Inflammatory macrophage treated with lipopolysaccharide for 4 hours (primary cell): Measurements from ENCODE around the gene CSRNP2.
A peak's percentile ranks its signal among the peaks of the same experiment; 100 is the strongest.
"Not testable (repeated sequence)": the region's sequence is repeated elsewhere in the genome, so short reads cannot be mapped to it uniquely, and the experiment has no call there.

ENCODE experiments used
- DNase-seq: peaks from one replicate; pipeline ENCODE4 v3.0.0-alpha.2; 2020

The CSRNP2 gene

DNA sequence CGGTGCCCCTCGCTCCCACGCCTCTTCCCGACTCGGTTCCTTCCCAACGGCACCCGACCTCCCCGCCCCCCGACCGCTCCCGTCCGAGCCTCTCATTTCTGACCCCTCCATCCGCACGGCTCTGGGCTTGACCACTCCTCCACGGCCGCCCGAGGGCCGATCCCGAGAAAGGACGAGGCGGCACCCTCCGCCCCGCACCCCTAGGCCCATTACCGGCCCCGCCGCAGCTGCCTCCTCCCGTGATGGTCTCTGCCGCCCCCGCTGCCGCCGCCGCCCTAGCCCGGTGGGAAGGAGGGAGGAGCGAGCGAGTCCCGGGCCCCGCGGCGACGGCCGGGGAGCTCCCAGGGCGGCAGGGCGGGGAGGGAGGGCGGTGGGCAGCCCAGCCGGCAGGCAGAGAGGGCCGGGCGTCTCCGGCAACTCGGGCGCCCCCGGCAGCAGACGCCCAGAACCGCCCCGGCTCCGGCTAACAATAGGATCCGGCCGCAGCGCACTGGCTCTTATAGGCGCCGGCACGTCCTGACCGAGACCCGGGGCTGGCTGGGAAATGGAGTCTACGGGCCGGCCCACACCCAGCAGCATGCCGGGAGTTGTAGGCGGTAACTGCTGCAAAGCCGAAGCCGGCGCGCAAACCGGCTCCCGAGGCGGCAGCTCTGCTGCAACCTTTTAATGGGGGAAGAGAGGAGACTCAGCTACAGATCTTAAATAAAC, at the start of gene CSRNP2:
Gene CSRNP2 (minus strand): TSS at position 471 of the 708 bp plus-strand sequence. CDS start 7,035 bp downstream, outside the sequence.
- peak; percentile 96 for DNase-seq

DNA sequence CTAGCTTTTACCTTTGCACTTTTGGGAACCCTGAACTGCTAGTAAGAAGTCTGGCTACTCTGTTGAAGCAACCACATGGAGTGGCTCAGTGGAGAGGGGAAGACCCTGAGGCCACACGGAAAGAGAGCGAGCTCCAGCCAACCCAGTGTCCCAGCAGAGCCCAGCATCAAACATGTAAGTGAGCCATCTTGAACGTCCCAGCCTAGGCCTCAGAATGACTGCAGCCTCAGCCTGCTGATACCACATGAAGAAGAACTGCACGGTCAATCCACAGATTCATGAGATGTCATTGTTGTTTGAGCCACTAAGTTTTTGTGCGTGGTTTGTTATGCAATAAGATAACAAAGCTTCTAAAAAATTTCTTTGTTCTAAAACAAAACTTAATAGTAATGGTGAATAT, 49.3 kb upstream of the CSRNP2 start:
- no peak for DNase-seq

GRCh38 chr12:51131745-51132521, 48.5 kb upstream of the CSRNP2 start:
- no peak for DNase-seq

GRCh38 chr12:51128919-51129318, 45.5 kb upstream of the CSRNP2 start:
- no peak for DNase-seq

GRCh38 chr12:51127050-51127729, 43.8 kb upstream of the CSRNP2 start:
- DNase-seq, result no peak

DNA sequence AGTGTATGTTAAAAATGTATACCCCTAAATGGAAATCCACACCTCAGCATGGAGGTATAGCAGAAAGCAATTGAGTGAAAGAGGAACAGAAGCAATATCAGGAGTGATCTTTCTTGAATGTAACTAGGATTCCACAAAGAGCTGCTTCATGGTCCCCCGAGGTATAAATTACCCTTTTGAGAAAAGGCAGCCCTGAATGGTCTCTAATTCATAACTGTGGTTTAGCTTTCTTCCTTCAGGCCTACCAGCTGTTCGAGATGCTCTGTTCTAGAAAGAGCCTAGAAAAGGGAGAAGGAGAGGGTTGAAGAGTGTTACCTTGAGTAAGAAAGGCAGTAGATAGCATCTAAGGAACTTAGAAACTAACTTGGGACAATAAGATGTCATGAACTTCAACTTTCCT, 42.9 kb upstream of the CSRNP2 start:
- DNase-seq, result no peak

GRCh38 chr12:51124504-51124903, 41.1 kb upstream of the CSRNP2 start:
- DNase-seq, result no peak

- DNase-seq, result no peak
Observed at GRCh38 chr12:51122844-51123243, 39.4 kb upstream of the CSRNP2 start.

DNA sequence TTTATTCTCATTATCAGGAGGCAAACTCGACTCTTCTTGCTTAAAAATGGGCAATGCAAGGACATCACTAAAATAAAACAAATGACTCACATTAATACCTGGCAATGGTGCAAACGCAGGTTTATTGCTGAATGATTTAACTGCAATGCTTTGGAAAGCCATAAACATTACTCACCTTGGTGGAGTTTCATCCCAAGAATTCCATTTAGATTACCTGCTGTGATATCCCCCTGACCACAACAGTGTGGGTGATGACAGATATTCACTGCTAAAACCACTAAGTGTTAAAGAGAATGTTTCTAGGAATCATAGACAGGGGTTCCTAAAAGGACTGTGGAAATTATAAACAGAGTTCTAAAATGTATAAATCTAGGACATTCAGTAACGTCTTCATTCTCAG, 35.3 kb upstream of the CSRNP2 start:
- no peak for DNase-seq

GRCh38 chr12:51115533-51115932, 32.1 kb upstream of the CSRNP2 start:
- DNase-seq, result no peak

DNA sequence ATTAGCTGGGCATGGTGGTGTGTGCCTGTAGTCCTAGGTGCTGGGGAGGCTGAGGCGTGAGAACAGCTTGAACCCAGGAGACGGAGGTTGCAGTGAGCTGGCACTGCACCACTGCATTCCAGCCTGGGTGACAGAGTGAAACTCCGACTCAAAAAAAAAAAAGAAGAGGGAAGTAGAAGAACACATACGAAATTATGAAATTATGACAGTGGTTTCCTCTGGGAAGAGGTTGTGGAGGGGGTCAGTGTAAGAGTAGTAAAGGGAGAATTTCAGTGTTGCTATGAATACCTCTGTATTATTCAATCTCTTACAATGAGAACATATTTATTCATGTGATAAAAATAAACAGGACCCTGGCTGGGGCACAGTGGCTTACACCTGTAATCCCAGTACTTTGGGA, 24.7 kb upstream of the CSRNP2 start:
- peak; percentile 52 for DNase-seq

DNA sequence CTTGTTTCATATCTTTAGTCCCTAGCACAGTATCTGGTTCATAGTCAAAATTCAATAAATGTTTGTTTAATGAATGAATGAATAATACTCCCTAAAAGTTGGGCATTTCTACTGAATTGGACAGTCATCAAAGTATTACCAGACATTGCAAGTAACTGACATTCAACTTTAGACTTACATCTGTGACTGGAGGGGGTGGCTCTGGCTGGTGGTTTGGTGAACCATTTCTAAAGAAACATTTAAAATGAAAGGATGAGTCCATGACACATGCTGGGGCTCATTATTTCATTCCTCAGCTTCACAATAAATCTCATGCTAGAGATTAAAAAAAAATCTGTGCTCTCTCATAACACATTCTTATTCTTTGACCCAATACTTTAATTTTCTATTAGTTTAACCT, 20.6 kb upstream of the CSRNP2 start:
- DNase-seq, result no peak

DNA sequence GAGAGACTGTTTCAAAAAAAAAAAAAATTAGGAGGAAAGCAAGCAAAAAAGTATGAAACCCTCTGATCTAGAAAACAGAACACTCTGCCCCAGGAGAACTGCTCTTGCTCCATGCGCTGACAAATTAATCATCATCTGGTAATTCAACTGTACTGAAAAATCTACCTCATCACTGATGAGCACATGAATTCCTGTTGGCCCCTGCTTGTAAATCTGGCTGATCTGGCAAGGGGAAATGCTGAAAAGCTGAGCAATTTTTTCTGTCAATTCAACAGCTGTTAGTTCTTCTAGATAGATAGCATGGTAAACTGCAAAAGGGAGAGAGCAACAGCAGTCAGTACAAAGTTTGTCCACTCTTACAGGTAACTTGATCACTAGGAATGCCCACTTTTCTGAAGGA, 15.2 kb upstream of the CSRNP2 start:
- DNase-seq, result no peak

DNA sequence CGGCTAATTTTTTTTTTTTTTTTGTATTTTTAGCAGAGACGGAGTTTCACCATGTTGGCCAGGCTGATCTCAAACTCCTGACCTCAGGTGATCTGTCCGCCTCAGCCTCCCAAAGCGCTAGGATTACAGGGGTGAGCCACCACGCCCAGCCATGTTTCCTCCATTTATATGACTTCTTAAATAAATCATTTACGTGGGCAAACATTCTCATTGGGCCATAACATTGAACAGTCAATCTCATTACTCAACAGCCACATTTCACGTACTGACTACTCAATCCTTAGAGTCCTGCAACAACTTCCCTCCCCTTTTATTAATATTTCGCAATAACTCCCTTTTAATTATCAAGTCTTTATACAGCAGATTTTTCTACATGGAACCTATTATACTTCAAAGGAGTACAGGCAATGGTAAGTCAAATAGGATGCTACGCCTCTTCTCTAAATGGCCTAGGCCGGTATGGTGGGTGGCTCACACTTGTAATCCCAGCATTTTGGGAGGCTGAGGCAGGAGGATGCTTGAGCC, 7.4 kb upstream of the CSRNP2 start:
- no peak for DNase-seq

DNA sequence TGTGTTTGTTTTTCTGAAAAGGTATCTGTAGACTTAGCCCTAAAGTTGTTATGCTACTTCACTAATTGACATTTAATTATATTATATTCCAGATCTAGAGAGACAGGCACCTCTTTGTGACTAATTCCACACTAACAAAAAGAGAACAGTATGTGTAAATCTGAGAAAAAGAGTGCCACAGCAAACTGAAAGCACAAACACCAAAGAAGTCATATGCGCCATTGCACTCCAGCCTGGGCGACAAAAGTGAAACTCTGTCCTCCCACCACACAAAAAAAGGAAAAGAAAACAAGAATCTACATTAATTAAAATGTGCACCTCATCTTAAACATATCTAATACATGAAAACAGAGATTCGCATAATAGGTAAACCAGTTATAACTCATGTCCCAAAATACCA, 4.4 kb upstream of the CSRNP2 start:
- DNase-seq, result peak; percentile 52

GRCh38 chr12:51086933-51087332, 3.5 kb upstream of the CSRNP2 start:
- no peak for DNase-seq

DNA sequence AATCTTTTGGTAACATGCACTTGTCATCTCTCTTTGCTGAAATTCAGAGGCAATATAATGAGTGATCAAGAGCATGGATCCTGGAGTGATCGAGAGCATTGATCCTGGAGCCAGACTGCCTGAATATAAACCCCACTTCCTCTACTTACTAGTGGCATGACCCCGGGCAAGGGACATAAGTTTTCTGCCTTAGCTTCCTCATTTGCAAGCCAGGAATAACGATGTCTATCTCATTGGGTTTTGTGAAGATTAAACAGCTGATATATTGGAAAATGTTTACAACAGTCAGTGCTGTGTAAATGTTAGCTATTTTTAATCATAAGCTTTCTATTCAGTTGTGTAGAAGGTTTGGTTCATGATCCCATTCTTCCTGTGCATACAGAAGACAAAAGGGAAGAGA, 2.4 kb upstream of the CSRNP2 start:
- peak; percentile 35 for DNase-seq

- peak; percentile 56 for DNase-seq
Observed at GRCh38 chr12:51082561-51083125, 753 bp downstream of the CSRNP2 start.

GRCh38 chr12:51081421-51081820, 2.0 kb downstream of the CSRNP2 start:
- DNase-seq, result no peak

DNA sequence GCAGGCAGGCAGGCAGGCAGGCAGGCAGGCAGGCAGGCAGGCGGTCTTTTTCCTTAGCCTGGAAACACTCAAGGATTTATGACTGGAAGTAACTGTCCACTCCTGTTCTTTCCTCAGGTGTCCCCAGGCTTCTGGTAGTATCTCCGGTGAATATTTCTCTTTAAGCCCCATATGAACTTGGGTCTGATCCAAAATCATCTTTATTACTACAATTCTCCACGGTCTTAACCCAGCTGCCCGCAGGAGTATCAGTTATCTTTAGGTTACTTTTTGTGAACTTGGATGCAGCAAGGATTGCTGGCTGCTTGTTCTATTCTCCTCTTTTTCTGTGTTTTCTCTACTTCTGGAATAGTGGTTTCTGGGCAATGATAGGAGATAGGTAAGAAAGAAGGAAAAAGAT, 3.3 kb downstream of the CSRNP2 start:
- no peak for DNase-seq

- not testable (repeated sequence) for DNase-seq
Observed at GRCh38 chr12:51078866-51079265, 4.5 kb downstream of the CSRNP2 start.

- not testable (repeated sequence) for DNase-seq
Observed at GRCh38 chr12:51078346-51078745, 5.0 kb downstream of the CSRNP2 start.

DNA sequence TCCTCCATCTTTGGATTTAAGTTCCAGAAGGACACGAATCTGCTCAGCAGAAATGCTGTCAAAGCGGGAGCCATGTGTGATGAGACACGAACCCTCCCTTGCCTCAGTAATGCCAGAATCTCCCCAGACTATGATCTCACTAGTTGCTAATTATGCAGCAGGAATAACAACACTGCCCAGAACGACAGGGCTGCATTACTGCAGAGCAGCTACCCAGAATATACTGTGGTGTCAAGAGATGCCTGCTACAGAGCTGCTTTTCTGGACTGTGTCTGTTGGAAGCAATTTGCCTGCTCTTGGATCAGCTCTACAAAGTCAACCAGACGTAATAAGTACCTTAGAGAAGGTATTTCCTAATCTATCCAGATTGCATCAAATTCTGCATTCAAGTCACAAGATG, 5.5 kb downstream of the CSRNP2 start:
- no peak for DNase-seq
